Choroid plexus epithelial cell (primary cell): ENCODE measurements around the gene ANKMY1.

Experiments
- DNase-seq: peaks from one replicate; pipeline ENCODE4 v3.0.0-alpha.2; 2010; ENCODE audit warnings: low read depth
- H3K4me3 ChIP-seq: 2 replicates; pipeline ENCODE4 v1.5.1; 2011; ENCODE audit warnings: low read depth, mild to moderate bottlenecking, control low read depth, low read length, moderate library complexity
- CTCF ChIP-seq: conservative IDR thresholded peaks from 2 replicates; pipeline ENCODE4 v1.5.1; 2011; ENCODE audit warnings: low read depth, mild to moderate bottlenecking, control low read depth, inconsistent platforms, low read length, moderate library complexity

ANKMY1 gene

DNA sequence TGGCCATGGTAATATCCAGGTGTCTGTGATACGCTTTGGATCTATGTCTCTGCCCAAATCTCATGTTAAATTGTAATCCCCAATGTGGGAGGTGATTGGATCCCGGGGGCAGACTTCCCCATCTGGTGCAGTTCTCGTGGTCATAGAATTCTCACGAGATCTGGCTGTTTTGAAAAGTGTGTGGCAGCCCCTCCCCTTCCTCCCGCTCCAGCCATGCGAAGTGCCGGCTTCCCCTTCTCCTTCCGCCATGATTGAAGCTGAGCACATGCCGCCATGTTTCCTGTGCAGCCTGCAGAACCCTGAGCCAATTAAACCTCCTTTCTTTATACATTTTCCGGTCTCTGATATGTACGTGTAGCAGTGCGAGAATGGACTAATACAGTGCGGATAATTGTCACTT is 79.9 kb downstream of the ANKMY1 start:
- TF ChIP-seq CTCF, result no peak
- H3K4me3 ChIP-seq, result no peak overlapping the region
- DNase-seq, result no peak

DNA sequence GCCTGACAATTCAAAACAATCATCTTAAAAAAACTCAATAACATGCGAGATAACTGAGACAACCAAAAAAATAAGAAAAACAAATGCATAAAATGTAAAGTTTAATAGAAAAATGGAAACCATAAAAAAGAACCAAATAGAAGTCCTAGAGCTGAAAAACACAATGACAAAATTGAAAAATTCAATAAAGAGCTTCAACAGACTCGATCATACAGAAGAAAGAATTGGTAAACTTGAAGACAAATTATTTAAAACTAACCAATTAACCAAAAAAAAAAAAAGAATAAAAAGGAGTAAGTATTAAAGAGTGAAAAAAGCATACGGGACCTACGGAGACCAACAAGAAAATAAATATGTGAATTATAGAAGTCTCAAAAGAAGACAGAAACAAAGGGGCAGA is 84.6 kb downstream of the ANKMY1 start:
- no peak for DNase-seq
- no peak for TF ChIP-seq CTCF
- no peak overlapping the region for H3K4me3 ChIP-seq

DNA sequence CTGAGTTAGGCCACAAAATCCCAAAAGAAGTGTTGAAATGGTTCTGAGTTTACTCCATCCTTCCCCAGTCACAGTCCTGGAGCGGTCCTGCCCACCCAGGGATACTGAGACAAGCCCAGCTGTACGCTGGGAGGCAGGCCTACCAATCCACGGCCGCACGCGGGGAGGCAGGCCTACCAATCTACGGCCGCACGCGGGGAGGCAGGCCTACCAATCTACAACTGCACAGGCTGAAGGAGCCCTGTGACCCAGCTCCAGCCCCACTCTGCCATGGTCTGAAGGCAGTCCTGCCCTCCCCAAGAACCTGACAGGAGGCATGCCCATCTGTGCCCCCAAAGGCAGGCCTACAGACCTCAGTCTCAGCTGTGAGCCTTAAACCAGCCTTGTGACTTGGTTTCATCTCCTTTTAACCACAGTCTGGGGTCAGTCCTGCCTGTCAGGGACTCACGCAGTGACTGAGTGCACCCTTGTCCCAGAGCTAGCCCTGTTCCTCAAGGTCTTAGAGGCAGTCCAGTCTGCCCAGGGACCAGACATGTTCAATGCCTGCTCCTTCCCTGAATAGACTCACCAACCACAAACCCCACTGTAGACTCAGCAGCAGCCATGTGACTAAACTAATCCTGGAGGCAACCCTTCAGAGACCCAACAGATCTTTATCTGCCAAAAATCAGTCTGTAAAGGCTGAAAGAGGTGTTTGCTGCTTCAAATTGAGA is 85.6 kb downstream of the ANKMY1 start:
- H3K4me3 ChIP-seq, result no peak overlapping the region
- DNase-seq, result no peak
- TF ChIP-seq CTCF, result no peak

- no peak for TF ChIP-seq CTCF
- H3K4me3 ChIP-seq, result no peak overlapping the region
- no peak for DNase-seq
These were observed 88.0 kb downstream of the ANKMY1 start for GRCh38 chr2:240469740-240470139.

- DNase-seq, result no peak
- TF ChIP-seq CTCF, result no peak
- no peak overlapping the region for H3K4me3 ChIP-seq
These were observed 88.5 kb downstream of the ANKMY1 start for GRCh38 chr2:240469239-240469636.

- no peak for TF ChIP-seq CTCF
- no peak for DNase-seq
- no peak overlapping the region for H3K4me3 ChIP-seq
These were observed 89.2 kb downstream of the ANKMY1 start for GRCh38 chr2:240468303-240469238.
